Posterior cingulate gyrus (tissue), 11 donors: ENCODE data around the gene UMODL1.

Experiments used
- DNase-seq, 10 donors: peaks; one replicate each; pipeline versions ENCODE4 v3.0.0 to v3.0.0-alpha.2; 2020 to 2021; ENCODE audit warnings: mixed read lengths in 3 of 10
- intact Hi-C: fragments of 100-400 bp; cut with DNase I; formaldehyde crosslinking; loops from one replicate; pipeline ENCODE4 v1.15.1; 2023

The UMODL1 gene

DNA sequence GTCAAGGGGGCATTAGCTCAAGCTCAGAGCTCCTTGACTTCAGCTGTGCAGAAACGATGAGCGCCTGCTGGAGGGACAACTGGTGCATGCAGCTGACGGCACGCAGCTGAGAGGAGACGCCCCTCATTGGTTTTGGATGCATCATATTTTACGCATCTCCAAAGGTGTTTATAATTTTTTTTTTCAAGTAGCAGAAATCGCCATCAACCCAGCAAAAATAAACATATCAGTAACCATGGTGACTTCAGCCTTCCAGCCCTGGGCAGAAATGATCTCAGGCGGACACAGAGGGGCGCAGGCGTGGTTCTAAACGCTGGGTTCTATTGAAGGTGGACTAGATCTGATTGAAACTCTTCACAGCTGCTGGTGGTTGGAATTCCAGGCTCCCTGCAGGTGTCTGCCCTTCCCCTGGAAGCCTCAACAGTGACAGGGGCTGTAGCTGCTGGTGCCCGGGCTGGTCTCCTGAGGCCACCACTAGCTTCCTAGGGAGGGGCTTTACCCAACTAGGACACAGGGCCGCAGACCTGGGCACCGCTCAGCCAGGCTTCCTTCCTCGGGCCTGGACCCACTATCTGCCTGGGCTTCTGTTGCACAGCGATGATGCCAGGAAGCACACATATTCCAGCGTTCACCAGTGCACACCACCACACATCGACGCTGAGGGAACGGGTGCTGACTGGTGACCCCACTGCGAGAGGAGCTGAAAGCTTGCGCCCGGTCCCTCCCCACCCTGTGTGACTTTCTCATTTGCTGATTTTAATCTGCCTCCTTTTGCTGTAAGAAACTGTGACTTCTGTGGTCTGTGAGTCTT is 84.1 kb downstream of the UMODL1 start:
- intact Hi-C loops = no loop called here
- peak in 2 of 10 donors; percentile 15 to 65 for DNase-seq

DNA sequence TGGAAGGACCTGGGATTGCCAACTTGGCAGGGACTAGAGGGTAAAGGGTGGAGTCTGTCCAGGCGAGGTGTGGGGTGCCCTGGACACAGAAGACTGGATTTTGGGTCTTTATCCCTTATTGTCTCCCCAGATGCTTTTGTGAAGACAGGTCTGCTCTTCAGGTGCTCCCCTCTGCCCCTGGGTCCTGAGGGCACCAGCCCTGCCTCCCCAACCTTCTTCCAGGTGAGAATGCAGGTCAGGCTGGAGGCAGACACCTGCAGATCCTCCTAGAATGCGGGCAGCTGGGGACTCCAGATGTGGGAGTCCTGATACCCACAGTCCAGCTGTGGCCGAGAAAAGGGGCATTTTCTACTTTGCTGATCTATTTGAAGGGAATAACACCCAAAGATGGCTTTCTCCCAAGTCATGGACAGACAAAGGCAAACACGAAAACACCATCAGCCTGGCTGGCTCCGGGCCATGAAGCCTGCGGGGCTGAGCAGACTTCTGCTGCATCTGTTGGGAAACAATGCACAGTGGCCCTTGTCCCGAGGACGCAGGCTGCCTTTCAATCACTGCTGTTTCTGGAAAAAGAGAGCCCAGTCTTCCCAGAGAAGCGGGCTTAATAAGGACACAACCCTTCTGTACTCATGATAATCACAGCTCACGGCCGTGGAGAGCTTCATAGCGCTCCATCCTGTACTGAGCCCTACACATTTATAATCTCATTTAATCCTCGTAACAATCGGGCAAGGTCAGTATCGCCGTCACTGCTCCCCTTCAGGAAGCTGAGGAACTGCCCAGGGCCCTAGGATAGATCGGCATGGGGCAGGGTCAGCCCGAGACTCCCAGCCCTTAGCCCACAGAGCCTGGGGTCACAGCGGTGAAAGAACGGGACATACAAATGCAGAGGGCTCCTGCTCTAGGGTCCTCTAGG is 85.8 kb downstream of the UMODL1 start:
- intact Hi-C loops = no loop called here
- peak; percentile 87 to 99 (median 93) for DNase-seq

DNA sequence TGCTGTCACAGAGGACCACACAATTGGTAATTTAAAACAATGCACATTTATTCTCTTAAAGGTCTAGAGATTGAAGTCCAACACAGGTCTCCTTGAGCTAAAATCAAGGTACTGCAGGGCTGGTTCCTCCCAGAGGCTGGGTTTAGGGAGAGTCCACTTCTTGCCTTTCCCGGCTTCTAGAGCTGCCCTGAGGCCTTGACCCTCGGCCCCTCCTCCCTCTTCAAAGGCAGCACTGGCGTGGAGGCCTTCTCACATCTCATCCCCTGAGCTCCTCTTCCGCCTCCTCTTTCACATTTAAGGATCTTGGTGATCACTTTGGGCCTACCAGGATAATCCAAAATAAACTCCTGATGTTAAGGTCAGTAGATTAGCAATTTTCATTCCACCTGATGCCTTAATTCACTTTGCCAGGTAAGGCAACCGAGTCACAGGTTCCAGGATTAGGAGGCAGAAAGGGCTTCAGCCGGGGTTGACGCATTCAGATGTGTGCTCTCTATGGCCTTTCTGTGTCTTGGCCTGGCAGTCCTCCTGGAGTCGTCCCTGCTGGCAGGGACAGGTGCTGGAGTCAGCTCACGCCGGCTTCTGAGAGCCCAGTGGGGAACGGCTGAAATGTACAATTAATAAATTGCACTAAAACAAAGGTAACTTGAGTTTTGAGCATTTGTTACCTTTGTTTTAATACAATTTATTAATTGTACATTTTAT is 86.6 kb downstream of the UMODL1 start:
- intact Hi-C loops = no loop called here
- peak in 3 of 10 donors; percentile 8 to 77 (median 13) for DNase-seq

DNA sequence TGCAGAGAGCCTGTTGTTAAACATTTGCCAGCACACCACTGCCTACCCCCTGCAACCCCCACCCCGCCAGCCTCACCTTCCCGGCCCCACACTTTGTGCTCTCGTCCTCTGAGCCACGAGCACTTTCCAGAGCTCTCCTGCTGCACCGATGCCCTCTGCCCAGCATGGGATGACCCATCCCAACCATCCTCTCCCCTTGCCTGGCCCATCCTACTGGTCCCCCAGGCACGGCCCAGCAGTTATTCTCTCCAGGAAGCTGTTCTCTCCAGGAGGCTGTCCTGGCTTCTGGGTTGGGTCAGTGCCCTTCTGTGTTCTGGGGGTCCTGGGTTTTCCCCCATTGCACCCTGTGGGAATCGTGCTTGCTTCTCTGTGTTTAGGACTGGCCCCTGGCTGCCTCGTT is 87.7 kb downstream of the UMODL1 start:
- intact Hi-C loops = no loop called here

DNA sequence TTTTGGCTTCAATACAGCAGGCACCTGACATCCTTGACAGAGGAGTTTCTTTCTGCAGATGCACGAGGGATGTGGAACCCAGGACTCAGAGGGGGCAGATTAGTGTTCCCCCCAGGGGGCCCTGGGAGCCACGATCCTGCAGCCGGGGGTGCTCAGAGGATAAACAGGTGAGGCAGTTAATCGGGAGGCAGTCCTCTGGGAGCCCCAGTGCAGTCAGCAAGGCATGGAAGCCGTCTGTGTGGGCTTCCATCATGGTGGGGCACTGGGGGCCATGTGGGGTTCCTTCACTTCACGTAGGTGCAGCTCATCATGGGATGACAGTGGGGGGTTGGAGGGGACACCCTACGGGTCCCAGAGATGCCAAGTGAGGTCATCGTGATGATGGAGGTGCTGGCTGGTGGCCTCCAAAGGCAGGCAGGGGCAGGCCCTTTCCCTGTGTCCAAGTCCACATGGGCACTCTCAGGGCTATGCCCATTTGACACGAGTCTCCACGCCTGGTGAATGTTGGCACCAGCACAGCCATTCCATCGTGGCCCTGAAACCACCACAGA is 88.5 kb downstream of the UMODL1 start:
- intact Hi-C loops = loop anchor here (10.0 kb wide), 1 partner anchor 55 kb away; the partner anchor contains the start of gene ABCG1
- peak in 2 of 10 donors; percentile 49 to 60 for DNase-seq

More for the DNA sequence above, 87.7 kb downstream of the UMODL1 start:
- DNase-seq = peak in 2 of 10 donors; percentile 3 to 43

DNA sequence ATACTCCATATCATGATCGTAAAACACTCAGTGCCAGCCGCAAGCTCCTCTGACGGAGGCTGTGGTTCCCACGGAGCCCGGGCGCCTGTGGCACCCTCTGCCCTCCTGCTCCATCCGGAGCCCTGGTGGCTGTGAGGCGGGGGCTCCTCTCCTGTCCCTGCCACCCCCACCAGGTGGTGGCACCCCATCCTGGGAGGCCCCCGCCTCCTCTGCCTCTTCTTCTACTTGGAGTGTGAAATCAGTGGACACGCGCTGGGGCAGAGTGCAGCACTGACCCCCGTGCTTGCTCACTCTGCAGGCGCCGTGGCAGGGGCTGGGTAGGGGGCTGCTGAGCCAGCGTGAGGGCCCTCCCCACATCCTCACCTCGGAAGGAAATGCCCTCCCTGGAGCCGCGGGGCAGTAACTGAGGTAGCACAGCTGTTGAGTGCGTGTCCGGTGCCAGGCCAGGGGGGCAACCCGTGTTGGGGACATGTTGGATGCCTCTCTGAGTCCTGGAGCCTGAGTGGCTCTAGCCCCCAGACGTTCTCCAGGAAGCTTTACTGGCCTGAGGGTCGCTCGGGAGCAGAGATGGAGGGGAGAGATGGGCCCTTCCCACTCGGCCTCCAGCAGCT is 89.1 kb downstream of the UMODL1 start:
- DNase-seq = peak in 2 of 10 donors; percentile 12 to 62
- intact Hi-C loops = loop anchor here (10.0 kb wide), 1 partner anchor 55 kb away; the partner anchor contains the start of gene ABCG1

DNA sequence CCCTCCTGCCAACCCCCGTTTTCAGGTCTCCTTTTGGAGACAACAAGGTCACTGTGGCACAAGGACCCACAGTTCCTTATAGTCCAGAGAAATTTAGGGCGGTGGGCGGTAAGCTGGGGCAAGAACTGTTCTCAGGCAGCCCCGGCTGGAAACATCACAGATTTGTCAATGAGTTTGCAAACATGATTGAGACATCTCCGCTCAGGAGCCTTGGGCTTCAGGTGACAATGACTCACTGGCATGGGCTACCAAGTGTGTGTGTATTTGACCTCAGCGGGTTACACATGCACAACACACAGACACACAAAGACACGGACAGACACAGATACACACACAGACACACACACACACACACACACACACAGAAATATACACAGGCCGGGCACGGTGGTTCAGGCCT is 89.6 kb downstream of the UMODL1 start:
- DNase-seq = peak in 1 of 10 donors; percentile 12
- intact Hi-C loops = loop anchor here (10.0 kb wide), 1 partner anchor 54 kb away; the partner anchor contains the start of gene ABCG1

DNA sequence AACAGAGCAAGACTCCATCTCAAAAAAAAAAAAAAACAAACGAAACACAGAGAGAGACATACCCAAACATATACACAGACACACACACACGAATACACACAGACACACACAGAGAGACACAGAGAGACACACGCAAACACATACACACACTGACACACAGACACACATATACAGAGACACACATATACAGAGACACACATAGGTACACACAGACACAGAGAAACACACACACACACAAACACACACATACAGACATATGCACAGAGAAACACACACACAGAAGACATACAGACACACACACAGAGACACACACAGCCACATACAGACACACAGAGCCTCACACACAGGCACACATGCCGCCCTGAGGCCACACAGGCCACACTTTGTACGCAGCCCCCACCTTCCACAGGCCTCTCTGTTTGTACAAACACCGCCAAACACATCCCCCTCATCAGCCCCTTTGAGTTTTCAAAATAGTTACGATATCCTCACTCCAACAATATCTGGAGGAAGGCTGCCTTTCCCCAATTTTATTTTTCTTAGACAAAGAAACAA is 90.4 kb downstream of the UMODL1 start:
- DNase-seq = peak in 1 of 10 donors; percentile 9
- intact Hi-C loops = loop anchor here (10.0 kb wide), 1 partner anchor 53 kb away; the partner anchor contains the start of gene ABCG1

DNA sequence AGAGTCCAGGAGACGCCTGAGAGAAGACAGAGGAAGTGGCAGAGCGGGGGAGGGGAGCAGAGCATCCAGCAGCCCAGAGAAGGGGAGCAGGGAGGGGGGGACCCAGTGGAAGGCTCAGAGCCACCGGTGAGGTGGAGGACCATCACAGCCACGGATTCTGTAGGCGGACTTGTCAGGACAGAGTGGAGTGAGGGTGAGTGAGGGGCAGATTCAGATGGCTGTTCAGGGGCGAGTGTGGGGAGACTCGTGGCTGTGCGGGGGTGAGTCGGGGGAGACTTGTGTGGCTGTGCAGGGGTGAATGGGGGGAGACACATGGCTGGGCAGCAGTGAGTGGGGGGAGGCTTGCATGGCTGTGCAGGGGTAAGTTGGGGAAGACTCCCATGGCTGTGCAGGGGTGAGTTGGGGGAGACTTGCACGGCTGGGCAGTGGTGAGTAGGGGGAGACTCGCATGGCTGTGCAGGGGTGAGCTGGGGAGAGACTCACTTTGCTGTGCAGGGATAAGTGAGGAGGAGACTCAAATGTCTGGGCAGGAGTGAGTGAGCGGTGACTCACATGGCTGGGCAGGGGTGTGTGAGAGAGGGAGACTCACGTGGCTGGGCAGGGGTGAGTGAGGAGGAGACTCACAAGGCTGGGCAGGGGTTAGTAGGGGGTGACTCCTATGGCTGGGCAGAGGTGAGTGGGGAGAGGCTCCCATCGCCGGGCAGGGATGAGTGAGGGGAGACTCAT is 91.0 kb downstream of the UMODL1 start:
- peak in 3 of 10 donors; percentile 16 to 72 (median 66) for DNase-seq
- intact Hi-C loops = loop anchor here (10.0 kb wide), 1 partner anchor 53 kb away; the partner anchor contains the start of gene ABCG1

DNA sequence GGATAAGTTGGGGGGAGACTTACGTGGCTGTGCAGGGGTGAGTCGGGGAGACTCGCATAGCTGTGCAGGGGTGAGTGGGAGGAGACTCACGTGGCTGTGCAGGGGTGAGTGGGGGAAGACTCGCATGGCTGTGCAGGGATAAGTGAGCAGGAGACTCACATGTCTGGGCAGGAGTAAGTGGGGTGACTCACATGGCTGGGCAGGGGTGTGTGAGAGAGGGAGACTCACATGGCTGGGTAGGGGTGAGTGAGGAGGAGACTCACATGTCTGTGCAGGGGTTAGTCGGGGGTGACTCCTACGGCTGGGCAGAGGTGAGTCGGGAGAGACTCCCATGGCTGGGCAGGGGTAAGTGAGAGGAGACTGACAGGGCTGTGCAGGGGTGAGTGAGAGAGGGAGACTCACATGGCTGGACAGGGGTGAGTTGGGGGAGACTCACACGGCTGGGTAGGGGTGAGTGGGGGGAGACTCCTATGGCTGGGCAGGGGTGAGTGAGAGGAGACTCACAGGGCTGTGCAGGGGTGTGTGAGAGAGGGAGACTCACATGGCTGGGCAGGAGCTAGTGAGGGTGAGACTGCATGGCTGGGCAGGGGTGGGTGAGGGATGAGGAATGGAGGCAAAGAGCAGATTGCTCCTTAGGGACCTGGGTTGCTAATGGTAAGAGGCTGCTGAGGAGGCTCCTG is 91.9 kb downstream of the UMODL1 start:
- intact Hi-C loops = loop anchor here (10.0 kb wide), 1 partner anchor 52 kb away; the partner anchor contains the start of gene ABCG1
- DNase-seq = peak in 2 of 10 donors; percentile 12 to 54

DNA sequence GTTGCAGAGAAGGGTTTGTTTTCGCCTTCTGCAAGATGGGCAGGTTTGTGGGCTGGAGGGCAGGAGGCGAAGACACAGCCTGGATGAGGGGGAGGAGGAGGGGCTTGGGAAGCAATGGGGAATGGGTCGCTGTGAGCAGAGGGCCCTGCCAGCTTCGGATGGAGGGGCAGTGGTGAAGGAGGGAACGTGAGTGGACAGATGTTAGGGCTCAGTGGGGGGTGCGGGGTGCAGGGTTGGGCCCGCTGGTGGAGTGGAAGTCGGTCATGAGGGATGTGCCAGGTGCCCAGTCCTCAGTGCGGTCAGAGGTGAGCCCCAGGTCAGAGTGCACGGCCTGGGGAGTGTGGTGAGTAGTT is 92.4 kb downstream of the UMODL1 start:
- peak in 2 of 10 donors; percentile 14 to 70 for DNase-seq

DNA sequence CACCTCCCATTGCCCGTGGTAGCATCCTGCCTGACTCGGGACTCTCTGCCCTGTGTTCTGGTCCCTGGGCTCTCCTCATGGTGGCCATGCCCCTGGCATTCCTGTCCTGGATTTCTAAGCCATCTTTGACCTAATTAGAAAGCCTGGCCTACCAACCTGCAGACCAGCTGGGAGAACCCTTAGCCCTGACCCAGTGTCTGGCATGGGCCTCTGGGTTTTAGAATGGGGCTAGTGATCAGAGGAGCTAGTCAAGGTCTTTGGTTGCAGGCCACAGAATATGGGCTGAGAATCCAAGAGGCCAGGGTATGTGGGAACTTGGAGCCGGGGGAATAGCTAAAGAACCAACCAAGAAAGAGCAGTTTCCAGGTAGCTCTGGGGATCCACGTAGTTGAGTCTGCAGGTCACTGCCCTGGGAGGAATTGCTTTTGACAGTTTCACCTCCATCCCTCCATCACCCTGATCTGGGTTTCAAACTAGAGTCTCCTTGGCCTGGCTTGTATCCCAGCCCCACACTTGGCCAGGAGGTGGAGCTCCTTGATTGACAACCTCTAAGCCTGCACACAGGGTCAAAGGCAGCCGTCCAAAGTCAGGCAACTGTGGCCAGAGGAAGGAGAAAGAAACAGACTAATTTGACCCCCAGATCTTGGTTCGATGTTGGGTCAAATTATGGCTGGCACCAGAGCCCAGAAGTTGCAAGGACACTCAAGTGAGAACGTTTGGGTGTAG is 93.1 kb downstream of the UMODL1 start:
- DNase-seq = peak in 8 of 10 donors; percentile 52 to 94 (median 70)
- intact Hi-C loops = loop anchor here (10.0 kb wide), 1 partner anchor 51 kb away; the partner anchor contains the start of gene ABCG1

More for the DNA sequence above, 92.4 kb downstream of the UMODL1 start:
- intact Hi-C loops = loop anchor here (10.0 kb wide), 1 partner anchor 51 kb away; the partner anchor contains the start of gene ABCG1

DNA sequence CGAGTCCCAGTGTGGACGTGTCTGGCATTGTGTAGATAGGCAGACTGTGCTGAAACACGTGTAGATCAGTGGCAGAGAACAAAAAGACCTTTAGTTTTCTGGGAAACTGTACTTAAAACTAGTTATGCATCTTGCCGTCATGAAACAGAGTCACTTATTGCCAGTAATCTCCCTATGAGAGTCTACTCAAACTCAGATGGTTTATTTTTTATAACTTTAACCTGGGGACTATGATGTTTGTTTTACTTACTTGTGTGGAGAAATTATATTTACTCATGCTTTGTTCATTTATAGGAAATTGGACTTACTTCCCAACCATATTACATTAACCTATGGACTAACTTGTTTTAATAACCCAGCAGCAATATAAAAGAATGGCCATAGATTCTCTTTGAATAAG is 93.7 kb downstream of the UMODL1 start:
- intact Hi-C loops = loop anchor here (5.0 to 10.0 kb wide), 2 partner anchors 50 to 92 kb away; partner anchors contain the start of gene ABCG1
- DNase-seq = no peak

DNA sequence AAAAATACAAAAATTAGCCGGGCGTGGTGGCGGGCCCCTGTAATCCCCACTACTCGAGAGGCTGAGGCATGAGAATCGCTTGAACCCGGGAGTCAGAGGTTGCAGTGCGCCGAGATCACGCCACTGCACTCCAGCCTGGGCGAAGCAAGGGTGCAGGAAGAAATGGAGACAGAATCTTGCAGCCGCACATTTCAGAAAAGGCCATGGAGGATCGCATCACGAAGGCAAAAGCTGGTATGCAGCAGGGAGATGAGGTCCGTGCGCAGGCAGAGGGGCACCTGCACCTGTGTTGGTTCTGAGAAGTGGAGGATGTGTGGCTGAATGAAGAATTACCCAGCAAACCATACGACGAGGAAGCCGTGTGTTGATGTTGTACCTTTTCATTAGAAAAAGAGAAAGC is 94.8 kb downstream of the UMODL1 start:
- peak in 1 of 10 donors; percentile 8 for DNase-seq

DNA sequence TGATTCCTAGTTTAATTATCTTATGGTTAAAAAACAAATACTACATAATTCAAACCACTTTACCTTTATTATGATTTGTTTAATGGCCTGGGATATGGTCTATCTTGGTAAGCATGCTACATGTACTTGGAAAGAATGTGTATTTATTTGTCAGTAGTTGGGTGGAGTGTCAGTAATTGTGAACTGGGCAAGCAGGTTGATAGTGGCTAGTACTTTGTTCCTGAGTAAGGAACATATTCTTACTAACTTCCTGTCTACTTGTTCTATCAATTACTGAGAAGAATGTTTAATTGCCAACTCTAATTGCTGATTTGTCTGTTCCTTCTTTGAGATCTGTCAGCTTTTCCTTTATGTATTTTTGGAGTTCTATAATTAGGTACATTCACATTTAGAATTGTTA is 98.6 kb downstream of the UMODL1 start:
- DNase-seq = no peak
- intact Hi-C loops = loop anchor here (5.0 to 10.0 kb wide), 2 partner anchors 45 to 88 kb away; partner anchors contain the start of gene ABCG1

More for the DNA sequence above, 94.8 kb downstream of the UMODL1 start:
- intact Hi-C loops = loop anchor here (5.0 to 10.0 kb wide), 2 partner anchors 49 to 91 kb away; partner anchors contain the start of gene ABCG1
